HL-60 (cell line): Measurements from ENCODE around the gene MED26.

Experiments used
- POLR2AphosphoS5 ChIP-seq: IDR thresholded peaks from 2 replicates; pipeline ENCODE4 v1.6.1; 2012; ENCODE audit warnings: low read depth
- TF ChIP-seq, protein P1 (sequence below): IDR thresholded peaks from one replicate; pipeline ENCODE4 v1.5.1; 2011; ENCODE audit warnings: low read length, control low read depth, inconsistent platforms; ENCODE audit not compliant: insufficient read depth
- TF ChIP-seq, protein P2 (sequence below): IDR thresholded peaks from 2 replicates; pipeline ENCODE4 v1.6.1; 2012; ENCODE audit warnings: low read depth; ENCODE audit not compliant: insufficient replicate concordance

DNA sequence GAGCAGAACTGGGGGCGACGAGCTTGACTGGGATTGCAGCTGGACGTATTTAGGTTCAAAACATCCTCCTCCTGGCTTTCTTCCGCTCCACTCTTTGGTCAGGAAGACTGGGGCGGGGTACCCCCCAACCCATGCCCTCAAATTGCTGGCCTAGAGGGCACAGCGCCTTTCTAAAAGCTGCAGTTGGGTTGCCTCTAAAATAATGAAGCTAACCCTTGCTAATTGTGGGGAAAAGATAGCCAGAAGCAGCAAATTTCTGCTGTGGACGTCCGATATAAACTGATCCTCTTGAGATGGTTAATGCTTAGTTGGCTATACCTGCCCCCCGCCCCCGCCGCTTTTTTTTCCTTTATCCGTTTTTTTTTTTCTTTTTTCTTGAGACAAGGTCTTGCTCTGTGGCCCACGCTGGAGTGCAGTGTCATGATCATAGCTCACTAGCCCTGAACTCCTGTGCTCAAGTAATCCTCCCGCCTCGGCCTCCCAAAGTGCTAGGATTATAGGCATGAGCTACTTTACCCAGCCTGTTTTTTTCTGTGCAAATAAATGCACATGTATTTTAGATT lies 85.0 kb downstream of the MED26 start:
- TF ChIP-seq, protein P1, sequence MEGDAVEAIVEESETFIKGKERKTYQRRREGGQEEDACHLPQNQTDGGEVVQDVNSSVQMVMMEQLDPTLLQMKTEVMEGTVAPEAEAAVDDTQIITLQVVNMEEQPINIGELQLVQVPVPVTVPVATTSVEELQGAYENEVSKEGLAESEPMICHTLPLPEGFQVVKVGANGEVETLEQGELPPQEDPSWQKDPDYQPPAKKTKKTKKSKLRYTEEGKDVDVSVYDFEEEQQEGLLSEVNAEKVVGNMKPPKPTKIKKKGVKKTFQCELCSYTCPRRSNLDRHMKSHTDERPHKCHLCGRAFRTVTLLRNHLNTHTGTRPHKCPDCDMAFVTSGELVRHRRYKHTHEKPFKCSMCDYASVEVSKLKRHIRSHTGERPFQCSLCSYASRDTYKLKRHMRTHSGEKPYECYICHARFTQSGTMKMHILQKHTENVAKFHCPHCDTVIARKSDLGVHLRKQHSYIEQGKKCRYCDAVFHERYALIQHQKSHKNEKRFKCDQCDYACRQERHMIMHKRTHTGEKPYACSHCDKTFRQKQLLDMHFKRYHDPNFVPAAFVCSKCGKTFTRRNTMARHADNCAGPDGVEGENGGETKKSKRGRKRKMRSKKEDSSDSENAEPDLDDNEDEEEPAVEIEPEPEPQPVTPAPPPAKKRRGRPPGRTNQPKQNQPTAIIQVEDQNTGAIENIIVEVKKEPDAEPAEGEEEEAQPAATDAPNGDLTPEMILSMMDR = no peak
- TF ChIP-seq POLR2AphosphoS5 = no peak
- TF ChIP-seq, protein P2, sequence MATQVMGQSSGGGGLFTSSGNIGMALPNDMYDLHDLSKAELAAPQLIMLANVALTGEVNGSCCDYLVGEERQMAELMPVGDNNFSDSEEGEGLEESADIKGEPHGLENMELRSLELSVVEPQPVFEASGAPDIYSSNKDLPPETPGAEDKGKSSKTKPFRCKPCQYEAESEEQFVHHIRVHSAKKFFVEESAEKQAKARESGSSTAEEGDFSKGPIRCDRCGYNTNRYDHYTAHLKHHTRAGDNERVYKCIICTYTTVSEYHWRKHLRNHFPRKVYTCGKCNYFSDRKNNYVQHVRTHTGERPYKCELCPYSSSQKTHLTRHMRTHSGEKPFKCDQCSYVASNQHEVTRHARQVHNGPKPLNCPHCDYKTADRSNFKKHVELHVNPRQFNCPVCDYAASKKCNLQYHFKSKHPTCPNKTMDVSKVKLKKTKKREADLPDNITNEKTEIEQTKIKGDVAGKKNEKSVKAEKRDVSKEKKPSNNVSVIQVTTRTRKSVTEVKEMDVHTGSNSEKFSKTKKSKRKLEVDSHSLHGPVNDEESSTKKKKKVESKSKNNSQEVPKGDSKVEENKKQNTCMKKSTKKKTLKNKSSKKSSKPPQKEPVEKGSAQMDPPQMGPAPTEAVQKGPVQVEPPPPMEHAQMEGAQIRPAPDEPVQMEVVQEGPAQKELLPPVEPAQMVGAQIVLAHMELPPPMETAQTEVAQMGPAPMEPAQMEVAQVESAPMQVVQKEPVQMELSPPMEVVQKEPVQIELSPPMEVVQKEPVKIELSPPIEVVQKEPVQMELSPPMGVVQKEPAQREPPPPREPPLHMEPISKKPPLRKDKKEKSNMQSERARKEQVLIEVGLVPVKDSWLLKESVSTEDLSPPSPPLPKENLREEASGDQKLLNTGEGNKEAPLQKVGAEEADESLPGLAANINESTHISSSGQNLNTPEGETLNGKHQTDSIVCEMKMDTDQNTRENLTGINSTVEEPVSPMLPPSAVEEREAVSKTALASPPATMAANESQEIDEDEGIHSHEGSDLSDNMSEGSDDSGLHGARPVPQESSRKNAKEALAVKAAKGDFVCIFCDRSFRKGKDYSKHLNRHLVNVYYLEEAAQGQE = no peak
